HG03103 (cell line): ENCODE data around the gene SPEN.

Source experiments
- ATAC-seq: cut with Tn5 transposase; IDR thresholded peaks from one replicate; pipeline ENCODE4 v1.9.1; 2021; ENCODE audit warnings: low read depth; ENCODE audit not compliant: unreplicated experiment

SPEN gene

GRCh38 chr1:15957221-15958095 is 110.0 kb downstream of the SPEN start:
- ATAC-seq: no peak

DNA sequence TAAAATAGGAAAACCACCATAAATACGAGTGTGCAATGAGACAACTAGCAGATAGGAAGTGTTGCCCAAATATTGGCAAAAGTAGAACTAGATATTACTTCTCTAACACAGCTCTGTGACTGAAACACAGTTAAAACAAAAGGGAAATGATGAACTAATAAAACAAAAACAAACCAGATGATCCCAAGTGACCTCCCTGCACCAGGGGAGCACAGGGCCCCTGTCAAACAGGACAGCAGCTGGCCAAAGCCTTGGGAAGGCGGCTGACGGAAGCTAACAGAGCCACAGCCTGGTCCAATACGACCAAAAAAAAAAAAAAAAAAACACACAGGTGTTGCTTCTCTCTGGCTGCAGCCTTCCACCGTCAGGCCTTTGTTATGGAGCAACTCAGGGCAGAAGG is 110.6 kb downstream of the SPEN start:
- no peak for ATAC-seq

- ATAC-seq: no peak
Measured at GRCh38 chr1:15958793-15959192, 111.3 kb downstream of the SPEN start.

- ATAC-seq: no peak
Measured at GRCh38 chr1:15959424-15959823, 111.9 kb downstream of the SPEN start.

GRCh38 chr1:15959827-15960446 is 112.4 kb downstream of the SPEN start:
- no peak for ATAC-seq

DNA sequence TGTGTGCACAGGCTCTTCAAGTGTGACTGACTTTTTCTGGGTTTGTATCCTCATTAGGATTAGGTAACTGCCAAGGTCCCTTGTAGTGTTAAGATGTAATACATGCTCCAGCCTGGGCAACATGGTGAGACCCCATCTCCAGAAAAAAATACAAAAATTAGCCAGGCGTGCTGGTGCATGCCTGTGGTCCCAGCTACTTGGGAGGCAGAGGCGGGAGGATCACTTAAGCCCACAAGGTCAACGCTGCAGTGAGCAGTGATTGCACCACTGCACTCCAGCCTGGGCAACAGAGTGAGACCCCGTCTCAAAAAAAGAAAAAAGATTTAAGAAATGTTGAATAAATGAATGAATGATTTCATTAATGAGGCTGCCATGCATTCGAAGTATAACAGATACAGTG is 113.3 kb downstream of the SPEN start:
- no peak for ATAC-seq

DNA sequence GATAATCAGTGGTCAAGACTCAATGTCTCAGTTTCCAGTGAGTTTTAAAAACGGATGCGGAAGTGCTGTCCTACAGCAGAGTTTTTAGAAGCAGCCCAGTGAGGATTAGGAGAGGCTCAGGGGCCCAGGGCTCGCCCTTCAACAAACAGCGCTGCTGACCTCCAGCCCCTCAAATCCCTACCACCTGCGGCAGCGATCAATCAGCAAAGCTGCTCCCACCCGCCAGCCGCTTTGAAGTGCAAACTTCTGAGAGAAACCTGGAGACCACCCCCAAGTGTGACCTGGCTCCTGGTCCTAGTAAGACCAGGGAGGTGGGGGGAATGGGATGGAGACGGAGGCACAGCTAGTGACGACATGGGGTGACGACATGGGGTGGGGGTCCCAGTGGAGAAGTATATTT is 114.0 kb downstream of the SPEN start:
- ATAC-seq: no peak

- ATAC-seq: no peak
Measured at GRCh38 chr1:15962176-15962575, 114.7 kb downstream of the SPEN start.

- no peak for ATAC-seq
Measured at GRCh38 chr1:15962671-15963362, 115.3 kb downstream of the SPEN start.

GRCh38 chr1:15963363-15963967 is 116.0 kb downstream of the SPEN start:
- no peak for ATAC-seq

GRCh38 chr1:15963968-15964648 is 116.6 kb downstream of the SPEN start:
- ATAC-seq: no peak

DNA sequence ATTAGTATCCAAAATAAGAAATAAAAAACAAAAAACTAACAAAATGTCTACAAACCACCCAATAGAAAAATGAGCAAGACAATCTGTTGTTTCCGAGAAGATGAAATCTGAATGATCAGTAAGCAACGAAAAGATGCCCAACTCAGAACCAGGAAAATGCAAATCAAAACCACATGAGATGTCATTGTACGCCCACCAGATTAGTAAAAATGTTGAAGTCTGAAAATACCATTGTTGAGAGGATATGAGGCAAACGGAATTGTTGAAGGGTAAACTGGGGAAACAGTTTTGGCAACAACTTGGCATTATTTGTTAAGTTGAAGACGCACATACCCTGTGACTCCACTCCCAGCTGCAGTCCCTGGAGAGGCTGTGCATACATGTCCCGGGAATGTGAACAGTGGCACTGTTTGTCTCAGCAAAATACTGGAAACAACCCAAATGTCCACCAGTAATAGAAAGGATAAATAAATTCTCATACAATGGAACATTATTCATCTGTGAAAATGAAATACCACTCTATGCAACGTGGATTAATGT is 117.8 kb downstream of the SPEN start:
- no peak for ATAC-seq

- peak; percentile 51 for ATAC-seq
Measured at GRCh38 chr1:15966081-15966955, 118.8 kb downstream of the SPEN start.

DNA sequence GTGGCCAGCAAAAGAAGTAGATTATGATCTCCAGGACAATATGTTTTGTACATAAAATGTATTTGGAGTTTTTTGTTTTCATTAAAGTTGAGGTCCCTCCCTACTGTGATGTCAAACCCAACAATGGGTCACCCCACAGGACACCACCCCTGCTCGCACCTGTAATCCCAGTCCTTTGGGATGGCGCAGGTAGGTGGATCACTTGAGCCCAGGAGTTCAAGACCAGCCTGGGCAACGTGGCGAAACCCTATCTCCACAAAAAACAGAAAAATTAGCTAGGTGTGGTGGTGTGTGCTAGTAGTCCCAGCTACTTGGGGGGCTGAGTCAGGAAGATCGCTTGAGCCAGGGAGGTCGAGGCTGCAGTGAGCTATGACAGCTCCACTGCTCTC is 119.4 kb downstream of the SPEN start:
- no peak for ATAC-seq

DNA sequence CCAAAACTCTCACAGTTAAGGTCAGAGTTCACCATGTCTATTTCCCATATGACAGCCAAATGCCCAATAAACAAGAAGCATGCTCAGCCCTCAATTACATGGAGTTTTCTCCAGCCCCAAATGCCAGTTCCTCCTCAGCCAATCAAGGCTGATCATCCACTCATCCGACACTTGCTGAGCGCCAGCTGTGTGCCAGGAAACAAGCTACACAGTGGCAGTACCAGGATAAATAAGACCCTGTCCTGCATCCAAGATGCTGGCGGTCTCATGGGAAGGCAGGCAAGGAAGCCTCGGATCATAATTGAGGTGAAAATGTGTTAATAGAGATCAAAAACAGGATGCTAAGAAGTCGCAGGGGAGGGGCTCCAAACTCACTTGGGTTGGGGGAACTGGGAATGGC is 120.7 kb downstream of the SPEN start:
- ATAC-seq: no peak

GRCh38 chr1:15969321-15969880 is 121.9 kb downstream of the SPEN start:
- no peak for ATAC-seq

- ATAC-seq: no peak
Measured at GRCh38 chr1:15970911-15971310, 123.4 kb downstream of the SPEN start.

- ATAC-seq: no peak
Measured at GRCh38 chr1:15972409-15972808, 124.9 kb downstream of the SPEN start.

DNA sequence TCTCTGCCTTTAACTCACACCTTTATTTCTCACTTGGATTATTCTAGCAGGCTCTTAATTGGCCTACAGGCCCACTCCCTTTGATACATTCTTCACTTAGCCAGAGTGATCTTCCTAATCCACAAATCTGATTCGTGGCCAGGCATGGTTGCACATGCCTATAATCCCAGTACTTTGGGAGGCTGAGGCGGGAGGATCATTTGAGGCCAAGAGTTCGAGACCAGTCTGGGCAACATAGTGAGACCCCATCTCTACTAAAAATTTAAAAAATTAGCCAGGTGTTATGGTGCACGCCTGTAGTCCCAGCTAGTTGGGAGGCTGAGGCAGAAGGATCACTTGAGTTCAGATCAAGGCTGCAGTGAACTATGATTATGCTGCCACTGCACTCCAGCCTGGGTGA is 126.3 kb downstream of the SPEN start:
- ATAC-seq: no peak
